Activated naive CD4-positive, alpha-beta T cell treated with anti-CD3 and anti-CD28 coated beads for 36 hours (primary cell): Measurements from ENCODE around the gene BLOC1S4. TPM values are rescaled to one million over a fixed set of nuclear protein-coding genes. Genes with fewer than 3 reads are reported as not detected.
"Not testable (repeated sequence)": the region's sequence is repeated elsewhere in the genome, so short reads cannot be mapped to it uniquely, and the experiment has no call there.

Experiments used
- CTCF ChIA-PET: fragments of 350-600 bp; sonication (Branson Sonifier 250); formaldehyde crosslinking; loops from one replicate; lab custom pipeline; 2021; ENCODE audit warnings: antibody characterized with exemption; lab: Charles Lee
- DNase-seq: peaks from one replicate; pipeline ENCODE4 v3.0.0-alpha.2; 2020
- H3K27ac Mint-ChIP-seq: one replicate; pipeline ENCODE4 v1.8.0; 2021; ENCODE audit warnings: mild to moderate bottlenecking, mixed read lengths
- H3K27me3 Mint-ChIP-seq: one replicate; pipeline ENCODE4 v1.8.0; 2021; ENCODE audit warnings: low read depth, mixed read lengths
- H3K36me3 Mint-ChIP-seq: one replicate; pipeline ENCODE4 v1.8.0; 2021; ENCODE audit warnings: low read depth, mixed read lengths
- H3K4me1 Mint-ChIP-seq: one replicate; pipeline ENCODE4 v1.8.0; 2021; ENCODE audit warnings: low read depth, mixed read lengths
- H3K4me3 Mint-ChIP-seq: one replicate; pipeline ENCODE4 v1.8.0; 2021; ENCODE audit warnings: mild to moderate bottlenecking, moderate library complexity, mixed read lengths
- H3K9me3 Mint-ChIP-seq: one replicate; pipeline ENCODE4 v1.8.0; 2021; ENCODE audit warnings: mixed read lengths
- intact Hi-C: fragments of 100-400 bp; cut with micrococcal nuclease; formaldehyde crosslinking; loops from one replicate; pipeline ENCODE4 v1.15.1; 2023
- total RNA-seq, 2 experiments: library from RNA; stranded (reverse); gene quantifications; one replicate each; pipeline ENCODE4 v1.2.3, GENCODE V29; 2021

Gene BLOC1S4
- total RNA-seq, 2 experiments from 2014 or later, result 11.0 to 11.8 TPM

DNA sequence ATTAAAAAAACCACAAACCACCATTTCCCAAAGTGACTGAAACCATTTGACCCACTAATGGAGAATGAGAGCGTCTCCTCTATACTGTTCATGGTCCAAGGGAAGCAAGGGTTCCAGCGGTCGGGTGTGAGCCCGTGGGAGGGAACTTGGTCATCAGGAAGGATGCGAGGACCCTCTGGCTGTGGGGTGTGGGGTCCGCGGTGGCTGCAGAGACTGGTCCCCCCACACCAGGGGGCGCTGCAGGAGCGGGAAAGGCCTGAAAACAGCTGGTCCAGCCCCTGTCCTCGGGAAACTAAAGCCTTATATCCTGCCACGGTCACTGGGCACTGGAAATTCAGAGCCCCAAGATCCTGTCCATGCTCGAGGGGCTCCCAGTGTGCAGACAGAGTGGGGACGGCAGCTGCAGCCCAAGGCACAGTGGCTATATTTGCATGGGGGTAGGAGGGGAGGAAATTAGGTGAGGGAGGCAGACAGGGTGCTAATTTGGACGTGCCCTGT is 4.3 kb downstream of the BLOC1S4 start:
- DNase-seq, result peak; percentile 86
- H3K4me3 Mint-ChIP-seq, result no peak overlapping the region
- no peak overlapping the region for H3K27ac Mint-ChIP-seq
- intact Hi-C loops, result loop anchor here (1.0 kb wide), 3 partner anchors 154 to 350 kb away; no protein-coding TSS in a partner anchor
- CTCF ChIA-PET, result interaction anchor here (0.6 to 7.0 kb wide), 23 partner anchors 11 to 350 kb away, joined by 3 to 179 read pairs (median 4); no protein-coding TSS in a partner anchor
- H3K27me3 Mint-ChIP-seq, result no peaks in the 10 kb centered on the region
- peaks cover 2% of the 10 kb centered on the region for H3K36me3 Mint-ChIP-seq
- H3K4me1 Mint-ChIP-seq, result peaks cover 20% of the 10 kb centered on the region
- H3K9me3 Mint-ChIP-seq, result no peaks in the 10 kb centered on the region

DNA sequence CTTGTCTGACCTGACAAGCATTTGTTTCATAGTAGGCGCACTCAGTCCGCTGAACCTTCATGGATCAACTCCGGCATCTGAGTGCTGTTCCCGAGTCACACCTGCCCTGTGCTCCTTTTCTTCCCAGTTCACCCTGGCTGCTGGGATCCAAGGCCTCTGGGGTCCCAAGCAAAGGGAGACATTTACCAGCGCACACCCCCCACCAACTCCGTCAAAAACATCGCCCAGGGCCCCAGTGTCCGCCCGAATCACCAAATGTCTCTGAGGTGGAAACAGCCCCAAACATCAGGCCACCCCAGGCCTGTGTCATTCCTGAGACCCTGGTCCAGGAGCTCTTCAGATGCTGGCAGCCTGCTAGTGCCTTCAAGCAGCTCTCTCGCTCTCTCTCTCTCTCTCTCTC is 5.1 kb downstream of the BLOC1S4 start:
- intact Hi-C loops, result no loop called here
- Mint-ChIP-seq H3K4me1 (peaks cover 14% of the 10 kb centered on the region), H3K27ac (no peak overlapping the region), H3K27me3 (no peaks in the 10 kb centered on the region), H3K4me3 (no peak overlapping the region), H3K36me3 (no peaks in the 10 kb centered on the region), H3K9me3 (no peaks in the 10 kb centered on the region)
- DNase-seq, result no peak
- CTCF ChIA-PET, result interaction anchor here (0.5 to 7.0 kb wide), 8 partner anchors 28 to 188 kb away, joined by 3 to 179 read pairs (median 5); no protein-coding TSS in a partner anchor

DNA sequence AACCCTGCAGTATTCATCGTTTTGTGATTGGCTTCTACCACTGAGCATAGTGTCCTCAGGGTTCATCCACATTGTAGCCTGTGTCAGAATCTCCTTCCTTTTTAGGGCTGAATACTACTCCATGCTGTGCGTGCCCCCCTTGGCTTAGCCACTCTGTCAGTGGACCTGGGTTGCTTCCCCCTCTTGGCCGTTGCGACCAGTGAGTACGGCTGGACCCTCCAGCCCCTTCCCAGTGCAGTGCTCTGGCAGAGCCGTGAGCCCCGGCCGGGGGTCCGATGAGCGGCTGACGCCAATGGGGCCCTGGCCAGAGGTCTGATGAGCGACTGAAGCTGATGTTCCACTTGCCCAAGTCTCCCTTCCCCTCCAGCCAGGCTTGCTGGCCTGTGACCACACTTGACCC is 6.9 kb downstream of the BLOC1S4 start:
- Mint-ChIP-seq H3K4me1 (peaks cover 16% of the 10 kb centered on the region), H3K9me3 (no peaks in the 10 kb centered on the region), H3K27ac (no peak overlapping the region), H3K27me3 (no peaks in the 10 kb centered on the region), H3K4me3 (no peak overlapping the region), H3K36me3 (no peaks in the 10 kb centered on the region)
- intact Hi-C loops, result no loop called here
- CTCF ChIA-PET, result interaction anchor here (1.6 kb wide), 2 partner anchors 150 to 163 kb away, joined by 5 to 6 read pairs; no protein-coding TSS in a partner anchor
- no peak for DNase-seq

DNA sequence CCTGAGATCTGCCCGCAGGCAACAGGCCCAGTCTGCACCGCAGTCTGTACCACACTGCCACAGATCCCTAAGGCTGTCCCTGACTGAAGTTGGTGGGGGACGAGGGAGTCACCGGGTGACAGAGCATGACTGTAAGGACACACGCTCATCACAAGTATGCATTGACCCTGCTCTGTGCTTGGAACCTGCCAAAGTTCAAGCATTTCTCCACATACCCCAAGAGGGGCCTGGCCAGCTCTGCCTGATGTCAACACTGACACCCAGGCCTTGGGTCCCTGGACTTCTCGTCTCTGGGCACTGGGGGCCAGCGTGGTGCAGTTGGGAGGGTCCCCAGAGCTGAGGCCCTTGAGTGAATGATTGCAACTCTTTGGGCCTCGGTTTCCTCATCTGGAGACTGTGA is 7.9 kb downstream of the BLOC1S4 start:
- CTCF ChIA-PET, result interaction anchor here (1.6 kb wide), 1 partner anchor 149 kb away, joined by 5 read pairs; no protein-coding TSS in a partner anchor
- H3K36me3 Mint-ChIP-seq, result no peaks in the 10 kb centered on the region
- H3K9me3 Mint-ChIP-seq, result no peaks in the 10 kb centered on the region
- no peak overlapping the region for H3K4me3 Mint-ChIP-seq
- intact Hi-C loops, result no loop called here
- H3K27ac Mint-ChIP-seq, result no peak overlapping the region
- DNase-seq, result no peak
- no peaks in the 10 kb centered on the region for H3K27me3 Mint-ChIP-seq
- peaks cover 18% of the 10 kb centered on the region for H3K4me1 Mint-ChIP-seq

DNA sequence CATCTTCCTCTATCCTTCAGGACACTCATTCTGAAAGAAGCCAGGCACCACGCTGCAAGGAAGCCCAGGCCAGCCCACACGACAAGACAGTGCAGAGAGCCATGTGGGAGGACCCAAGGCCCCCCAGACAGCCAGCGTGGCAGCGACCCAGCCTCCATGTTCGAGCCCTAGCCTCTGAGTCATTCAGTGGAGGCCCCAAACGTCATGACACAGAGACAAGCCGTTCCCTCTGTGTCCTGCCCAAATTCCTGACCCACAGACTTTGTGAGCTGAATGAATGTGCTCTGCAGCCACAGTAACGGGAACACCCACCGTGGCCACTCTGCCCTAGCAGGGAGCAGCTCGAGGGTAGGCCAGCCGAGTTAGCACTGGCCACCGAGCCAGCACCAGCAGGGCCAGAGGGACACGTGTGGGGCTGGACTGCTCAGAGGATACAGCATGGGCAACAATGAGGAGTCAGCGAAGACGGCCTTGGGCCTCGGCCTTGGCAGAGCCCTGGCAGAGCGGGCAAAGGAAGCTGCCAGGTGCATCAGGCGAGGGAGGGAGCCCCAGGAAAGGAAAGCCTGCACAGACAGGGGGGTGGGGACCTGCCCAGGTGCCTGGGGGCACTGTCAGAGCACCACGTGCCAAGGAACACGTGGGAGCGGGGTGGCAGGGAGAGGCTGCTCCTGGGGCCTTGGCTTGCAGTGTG is 8.6 kb downstream of the BLOC1S4 start:
- no peaks in the 10 kb centered on the region for H3K36me3 Mint-ChIP-seq
- no peak overlapping the region for H3K4me3 Mint-ChIP-seq
- H3K27me3 Mint-ChIP-seq, result no peaks in the 10 kb centered on the region
- no peaks in the 10 kb centered on the region for H3K9me3 Mint-ChIP-seq
- CTCF ChIA-PET, result interaction anchor here (1.6 kb wide), 1 partner anchor 149 kb away, joined by 5 read pairs; no protein-coding TSS in a partner anchor
- intact Hi-C loops, result no loop called here
- H3K4me1 Mint-ChIP-seq, result peaks cover 14% of the 10 kb centered on the region
- no peak overlapping the region for H3K27ac Mint-ChIP-seq
- no peak for DNase-seq

DNA sequence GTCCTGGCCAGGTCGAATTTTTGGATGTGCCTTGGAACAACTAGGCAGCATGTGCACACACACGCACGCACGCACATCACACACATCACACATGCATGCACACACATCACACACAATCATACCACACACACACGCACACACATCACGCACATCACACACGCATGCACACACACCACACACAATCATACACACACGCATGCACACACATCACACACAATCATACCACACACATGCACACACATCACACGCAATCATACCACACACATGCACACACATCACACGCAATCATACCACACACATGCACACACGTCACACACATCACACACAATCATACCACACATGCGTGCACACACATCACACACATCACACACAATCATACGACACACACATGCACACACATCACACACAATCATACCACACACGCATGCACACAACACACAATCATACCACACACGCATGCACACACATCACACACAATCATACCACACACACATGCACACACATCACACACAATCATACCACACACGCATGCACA is 9.5 kb downstream of the BLOC1S4 start:
- CTCF ChIA-PET, DNase-seq, H3K36me3 Mint-ChIP-seq, H3K4me3 Mint-ChIP-seq, H3K27me3 Mint-ChIP-seq, H3K4me1 Mint-ChIP-seq, H3K27ac Mint-ChIP-seq, H3K9me3 Mint-ChIP-seq, intact Hi-C loops: not testable (repeated sequence)

DNA sequence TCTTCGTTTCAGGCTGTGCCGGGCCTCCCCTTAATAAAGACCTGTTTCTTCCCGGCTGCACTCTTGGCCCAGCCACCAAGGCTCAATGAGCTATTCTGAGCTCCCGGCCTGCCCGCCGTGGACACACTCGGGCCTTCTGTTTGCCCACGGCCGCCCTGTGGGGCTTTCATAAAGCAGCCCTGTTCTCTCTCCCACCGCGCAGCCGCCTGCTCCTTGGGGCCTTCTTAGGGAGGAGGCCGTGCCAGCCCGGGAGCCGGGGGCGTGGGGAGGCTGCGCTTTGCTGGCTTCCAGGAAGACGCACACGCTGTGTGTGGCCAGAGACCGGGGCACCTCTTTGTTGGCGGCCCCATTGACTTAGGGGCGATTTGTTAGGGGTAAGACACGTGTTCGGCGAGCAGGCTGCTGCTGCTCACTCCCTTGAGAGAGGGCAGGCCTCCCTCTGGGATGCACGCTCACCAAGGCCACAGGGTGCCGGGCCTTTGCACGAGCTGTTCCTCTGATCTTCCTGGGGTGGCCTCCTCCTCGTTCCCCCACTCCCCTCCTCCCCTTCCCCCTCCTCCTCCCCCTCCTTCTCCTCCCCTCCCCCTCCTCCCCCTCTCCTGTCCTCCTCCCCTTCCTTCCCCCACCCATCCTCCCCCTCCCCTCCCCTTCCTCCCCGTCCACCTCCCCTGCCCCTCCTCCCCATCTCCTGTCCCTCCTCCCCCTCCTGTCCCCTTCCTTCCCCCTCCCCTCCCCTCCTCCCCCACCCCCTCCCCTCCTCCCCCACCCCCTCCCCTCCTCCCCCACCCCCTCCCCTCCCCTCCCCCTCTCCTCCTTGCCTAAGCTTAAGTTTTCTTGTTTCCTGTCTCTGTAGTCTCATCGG is 11.3 kb downstream of the BLOC1S4 start:
- no peaks in the 10 kb centered on the region for H3K36me3 Mint-ChIP-seq
- CTCF ChIA-PET, result interaction anchor here (0.6 to 1.8 kb wide), 3 partner anchors 63 to 158 kb away, joined by 4 to 15 read pairs (median 4); no protein-coding TSS in a partner anchor
- intact Hi-C loops, result no loop called here

DNA sequence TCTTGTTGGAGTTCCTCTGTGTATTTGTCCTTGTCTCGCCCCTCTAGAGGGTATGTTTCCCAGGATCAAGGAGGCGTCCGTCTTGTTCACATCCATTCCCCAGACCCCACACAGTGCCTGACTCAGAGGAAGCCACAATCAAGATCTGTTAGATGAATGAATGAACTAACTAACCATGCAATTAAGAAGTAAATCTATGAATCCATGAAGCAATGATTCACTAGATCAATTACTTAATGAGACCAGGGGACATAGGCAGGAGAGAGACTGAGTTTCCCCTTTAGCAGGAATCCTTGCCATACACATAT is 11.9 kb downstream of the BLOC1S4 start:
- no peaks in the 10 kb centered on the region for H3K36me3 Mint-ChIP-seq
- H3K4me1 Mint-ChIP-seq, result peaks cover 9% of the 10 kb centered on the region
- no peak overlapping the region for H3K27ac Mint-ChIP-seq
- no peak overlapping the region for H3K4me3 Mint-ChIP-seq
- intact Hi-C loops, result no loop called here
- H3K9me3 Mint-ChIP-seq, result no peaks in the 10 kb centered on the region
- no peaks in the 10 kb centered on the region for H3K27me3 Mint-ChIP-seq
- CTCF ChIA-PET, result interaction anchor here (0.6 to 1.8 kb wide), 4 partner anchors 10 to 146 kb away, joined by 3 to 15 read pairs (median 4); no protein-coding TSS in a partner anchor
- no peak for DNase-seq

More for the DNA sequence above, 11.3 kb downstream of the BLOC1S4 start:
- no peaks in the 10 kb centered on the region for H3K9me3 Mint-ChIP-seq
- H3K4me3 Mint-ChIP-seq, result no peak overlapping the region
- no peak for DNase-seq
- H3K4me1 Mint-ChIP-seq, result peaks cover 9% of the 10 kb centered on the region
- H3K27me3 Mint-ChIP-seq, result no peaks in the 10 kb centered on the region
- no peak overlapping the region for H3K27ac Mint-ChIP-seq

DNA sequence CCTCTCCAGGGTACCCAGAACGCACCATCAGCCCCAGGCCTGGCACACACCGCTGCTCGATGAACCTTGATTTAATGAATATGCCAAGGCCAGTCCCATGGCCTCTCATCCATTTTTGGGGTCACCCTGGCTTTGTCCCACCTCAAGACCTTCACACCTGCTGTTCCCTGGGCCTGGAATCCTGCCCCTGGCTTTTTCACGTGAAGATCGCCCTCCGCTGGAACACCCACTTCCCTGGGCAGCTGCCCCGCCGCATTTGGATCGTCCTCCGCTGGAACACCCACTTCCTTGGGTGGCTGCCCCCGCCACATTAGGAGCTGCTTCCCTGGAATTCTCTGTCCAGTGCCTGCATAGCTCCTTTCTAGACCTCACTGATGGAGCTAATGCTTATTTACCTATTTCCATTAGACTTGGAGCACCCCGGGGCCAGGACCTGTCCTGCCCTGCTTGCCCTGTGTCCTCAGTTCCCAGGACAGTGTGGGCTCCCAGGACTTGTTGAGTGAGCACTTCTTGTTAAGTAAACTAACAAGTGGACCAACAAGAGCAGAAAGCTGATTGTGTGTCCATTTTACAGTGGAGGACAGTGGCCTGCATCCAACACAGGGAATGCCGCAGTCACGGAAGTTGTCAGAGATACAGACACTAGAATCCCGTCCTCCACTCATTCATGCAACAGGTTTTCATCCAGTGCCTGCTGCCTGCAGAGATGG is 12.5 kb downstream of the BLOC1S4 start:
- no peak overlapping the region for H3K27ac Mint-ChIP-seq
- DNase-seq, result no peak
- H3K4me3 Mint-ChIP-seq, result no peak overlapping the region
- intact Hi-C loops, result no loop called here
- no peaks in the 10 kb centered on the region for H3K36me3 Mint-ChIP-seq
- CTCF ChIA-PET, result interaction anchor here (0.6 to 0.7 kb wide), 3 partner anchors 10 to 145 kb away, joined by 3 to 4 read pairs (median 3); no protein-coding TSS in a partner anchor
- H3K4me1 Mint-ChIP-seq, result peaks cover 9% of the 10 kb centered on the region
- H3K9me3 Mint-ChIP-seq, result no peaks in the 10 kb centered on the region
- H3K27me3 Mint-ChIP-seq, result no peaks in the 10 kb centered on the region

DNA sequence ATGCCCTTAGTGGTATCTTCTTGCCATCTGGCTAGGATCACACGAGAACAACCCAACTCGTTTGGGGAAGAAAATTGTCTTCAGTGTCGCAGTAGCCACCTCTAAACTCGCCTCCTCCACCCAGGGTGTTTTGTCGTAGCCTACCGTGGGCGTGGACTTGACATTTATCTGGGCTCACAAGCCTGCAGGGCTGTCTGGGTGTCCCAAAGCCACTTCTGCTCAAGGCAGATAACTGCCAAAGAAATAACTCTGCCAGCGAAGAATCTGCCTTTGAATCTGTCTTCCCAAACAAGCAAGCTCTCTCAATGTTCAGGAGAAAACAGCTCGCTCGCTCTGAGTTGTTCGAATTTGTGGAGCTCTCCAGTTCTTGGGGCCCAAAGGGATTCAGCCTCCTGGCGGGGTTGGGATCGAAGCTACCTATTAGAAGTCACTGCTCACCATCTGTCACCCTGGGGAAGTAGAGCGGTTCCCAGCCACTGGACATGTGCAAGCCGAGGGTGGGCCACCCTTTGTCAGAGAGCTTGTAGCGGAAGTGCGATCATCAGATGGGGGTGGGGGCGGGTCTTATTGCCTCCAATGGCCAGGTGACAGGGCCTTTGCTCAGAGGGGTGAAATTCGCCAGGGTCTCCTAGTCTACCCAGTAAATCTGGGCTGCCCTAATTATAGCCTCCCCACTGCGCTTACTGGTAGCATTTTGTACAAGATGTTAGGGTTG is 14.8 kb downstream of the BLOC1S4 start:
- CTCF ChIA-PET, result interaction anchor here (0.7 to 1.2 kb wide), 3 partner anchors 12 to 143 kb away, joined by 3 to 5 read pairs (median 5); no protein-coding TSS in a partner anchor
- H3K27ac Mint-ChIP-seq, result no peak overlapping the region
- intact Hi-C loops, result no loop called here
- peaks cover 9% of the 10 kb centered on the region for H3K4me1 Mint-ChIP-seq
- no peaks in the 10 kb centered on the region for H3K27me3 Mint-ChIP-seq
- DNase-seq, result no peak
- no peaks in the 10 kb centered on the region for H3K9me3 Mint-ChIP-seq
- H3K4me3 Mint-ChIP-seq, result no peak overlapping the region
- H3K36me3 Mint-ChIP-seq, result no peaks in the 10 kb centered on the region

DNA sequence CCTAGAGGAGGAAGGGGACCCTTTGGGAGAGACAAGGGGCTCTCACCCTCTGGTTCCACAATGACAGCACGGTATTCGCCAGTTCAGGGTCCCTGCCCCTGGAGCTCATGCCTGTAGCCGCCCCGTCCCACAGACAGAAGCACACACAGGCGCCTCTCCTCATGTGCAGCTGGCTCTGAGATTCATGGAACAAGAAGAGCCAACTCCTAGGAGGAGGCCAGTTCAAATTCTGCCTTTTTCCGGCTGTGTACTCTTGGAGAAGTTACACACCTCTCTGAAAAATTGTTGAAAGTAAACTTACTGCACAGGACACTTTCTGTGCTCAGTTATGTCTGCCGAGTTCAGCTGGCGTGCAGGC is 15.3 kb downstream of the BLOC1S4 start:
- Mint-ChIP-seq H3K4me1 (peaks cover 9% of the 10 kb centered on the region), H3K27me3 (no peaks in the 10 kb centered on the region), H3K36me3 (no peaks in the 10 kb centered on the region), H3K27ac (no peak overlapping the region), H3K4me3 (no peak overlapping the region), H3K9me3 (no peaks in the 10 kb centered on the region)
- intact Hi-C loops, result no loop called here
- DNase-seq, result no peak
- CTCF ChIA-PET, result interaction anchor here (1.1 to 1.2 kb wide), 2 partner anchors 12 to 143 kb away, joined by 5 read pairs; no protein-coding TSS in a partner anchor
